ENCODE data around the gene EFHD1.

DNA sequence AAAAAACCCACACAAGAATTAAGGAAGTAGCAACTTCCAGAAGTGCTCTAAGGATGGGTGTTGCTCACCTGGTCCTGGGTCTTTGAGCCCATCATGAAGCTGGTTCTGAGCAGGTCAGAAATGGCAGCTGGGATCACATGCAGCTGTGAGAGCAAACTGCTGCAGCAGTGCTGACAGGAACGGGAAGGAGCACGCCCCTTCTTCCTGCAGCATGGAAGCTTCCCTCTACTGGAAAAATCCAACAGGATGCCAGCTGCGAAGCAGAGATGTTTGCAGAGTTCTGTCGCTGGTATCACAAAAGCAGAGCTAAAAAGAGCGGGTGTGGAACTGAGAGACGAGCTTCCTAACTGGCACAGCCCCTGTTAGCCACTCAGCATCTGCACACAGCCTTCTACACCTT is 49.2 kb upstream of the EFHD1 start:
- TF ChIP-seq, protein P1, sequence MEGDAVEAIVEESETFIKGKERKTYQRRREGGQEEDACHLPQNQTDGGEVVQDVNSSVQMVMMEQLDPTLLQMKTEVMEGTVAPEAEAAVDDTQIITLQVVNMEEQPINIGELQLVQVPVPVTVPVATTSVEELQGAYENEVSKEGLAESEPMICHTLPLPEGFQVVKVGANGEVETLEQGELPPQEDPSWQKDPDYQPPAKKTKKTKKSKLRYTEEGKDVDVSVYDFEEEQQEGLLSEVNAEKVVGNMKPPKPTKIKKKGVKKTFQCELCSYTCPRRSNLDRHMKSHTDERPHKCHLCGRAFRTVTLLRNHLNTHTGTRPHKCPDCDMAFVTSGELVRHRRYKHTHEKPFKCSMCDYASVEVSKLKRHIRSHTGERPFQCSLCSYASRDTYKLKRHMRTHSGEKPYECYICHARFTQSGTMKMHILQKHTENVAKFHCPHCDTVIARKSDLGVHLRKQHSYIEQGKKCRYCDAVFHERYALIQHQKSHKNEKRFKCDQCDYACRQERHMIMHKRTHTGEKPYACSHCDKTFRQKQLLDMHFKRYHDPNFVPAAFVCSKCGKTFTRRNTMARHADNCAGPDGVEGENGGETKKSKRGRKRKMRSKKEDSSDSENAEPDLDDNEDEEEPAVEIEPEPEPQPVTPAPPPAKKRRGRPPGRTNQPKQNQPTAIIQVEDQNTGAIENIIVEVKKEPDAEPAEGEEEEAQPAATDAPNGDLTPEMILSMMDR (IDR thresholded peaks at IDR 0.05; ENCODE audit: insufficient read depth, low read depth, low read length), result no peak
- no peak for TF ChIP-seq EZH2 (IDR thresholded peaks at IDR 0.05; ENCODE audit: insufficient read depth, low read length)

All from astrocyte (in vitro differentiated cells and primary cell).